GM12873 (cell line): Measurements from ENCODE around the gene DENND1C.

Experiments
- CTCF ChIP-seq: IDR thresholded peaks from 2 replicates; pipeline ENCODE4 v1.5.1; 2012; ENCODE audit warnings: low read depth, mild to moderate bottlenecking, moderate library complexity, low read length, control low read depth; ENCODE audit not compliant: insufficient read depth; ENCODE audit errors: missing control alignments

Gene DENND1C

DNA sequence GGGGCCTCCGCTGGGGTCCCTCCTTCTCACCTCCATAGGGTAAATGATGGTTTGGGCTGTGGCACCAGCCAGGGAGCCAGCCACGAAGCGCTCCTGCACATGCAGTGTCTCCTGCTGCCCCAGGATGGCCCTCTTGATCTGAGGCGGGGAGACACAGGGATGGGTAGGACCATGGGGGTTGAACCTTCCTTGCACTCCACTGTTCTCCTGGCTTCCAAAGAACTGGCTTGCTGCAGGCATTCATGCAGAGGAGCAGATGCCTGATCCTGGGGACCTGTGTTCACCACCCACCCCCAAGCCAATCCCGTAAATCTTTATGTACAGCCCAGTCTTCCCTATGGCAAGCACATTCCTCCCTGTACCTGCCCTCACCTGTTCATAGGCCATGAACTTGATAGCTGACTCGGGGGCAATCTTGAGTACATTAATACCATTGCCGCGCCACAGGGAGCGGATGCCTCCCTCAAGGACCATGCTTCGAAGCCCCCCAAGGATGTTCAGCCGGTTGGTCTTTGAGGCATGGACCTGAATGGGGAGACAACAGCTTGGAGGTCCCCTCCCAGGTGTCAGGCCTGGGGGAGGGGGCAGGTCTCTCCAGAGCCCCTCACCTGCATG, 27.5 kb downstream of the DENND1C start:
- no peak for TF ChIP-seq CTCF

GRCh38 chr19:6452899-6453298, 28.7 kb downstream of the DENND1C start:
- no peak for TF ChIP-seq CTCF

DNA sequence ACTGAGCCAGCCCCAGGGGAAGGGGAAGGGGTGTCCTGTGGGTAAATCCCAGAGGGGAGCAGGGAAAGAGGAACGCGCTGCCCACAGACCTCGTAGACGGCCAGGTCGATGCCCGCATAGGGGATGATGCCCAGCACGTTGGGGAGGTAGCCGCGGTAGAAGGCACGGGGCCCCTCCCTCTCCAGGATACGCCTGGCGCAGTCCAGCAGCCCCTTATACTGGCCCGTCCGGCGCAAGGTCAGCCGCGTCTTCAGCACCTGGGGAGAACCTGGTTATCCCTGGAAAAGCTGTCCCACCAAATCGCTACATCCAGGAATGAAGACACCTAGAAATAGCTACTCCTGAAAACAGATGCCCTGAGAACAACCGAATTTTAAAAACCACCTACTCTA, 29.4 kb downstream of the DENND1C start:
- TF ChIP-seq CTCF = no peak

GRCh38 chr19:6451583-6452222, 29.9 kb downstream of the DENND1C start:
- no peak for TF ChIP-seq CTCF

GRCh38 chr19:6450166-6450565, 31.4 kb downstream of the DENND1C start:
- no peak for TF ChIP-seq CTCF

DNA sequence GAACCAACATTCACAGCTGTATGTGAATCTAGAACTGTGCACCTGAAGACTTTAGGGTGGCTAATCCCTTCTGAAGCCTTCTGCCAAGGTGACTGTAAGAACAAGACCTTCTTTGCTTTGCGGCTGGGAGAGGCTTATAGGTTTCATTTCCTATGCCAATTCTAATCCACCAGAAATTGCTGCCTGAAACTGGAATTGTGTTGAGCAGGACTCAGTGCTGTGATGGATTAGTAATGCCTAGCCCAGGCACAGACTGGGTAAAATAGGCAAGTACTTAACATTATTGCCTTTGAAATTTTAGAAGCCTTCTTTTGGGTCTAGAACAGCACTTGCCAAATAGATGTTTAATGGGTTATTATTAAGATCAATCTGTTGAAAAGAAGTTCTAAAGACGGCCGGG, 33.5 kb downstream of the DENND1C start:
- no peak for TF ChIP-seq CTCF

DNA sequence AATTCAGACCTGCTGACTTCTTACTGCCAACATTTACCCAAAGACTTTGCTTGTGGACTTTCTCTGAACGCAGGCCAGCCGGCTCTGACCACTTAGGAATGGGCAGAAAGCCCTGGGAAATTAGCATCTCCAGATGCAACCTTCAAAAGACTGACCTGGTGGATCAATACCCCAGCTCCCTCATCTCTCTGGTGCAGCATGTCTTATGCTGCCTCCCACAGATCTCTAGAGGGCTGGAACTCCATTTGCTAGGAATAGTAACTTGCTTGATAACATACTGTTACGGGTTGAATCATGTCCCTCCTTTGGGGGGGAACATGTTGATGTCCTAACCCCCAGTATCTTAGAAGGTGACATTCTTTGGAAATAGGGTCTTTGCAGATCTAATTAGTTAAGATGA, 35.1 kb downstream of the DENND1C start:
- no peak for TF ChIP-seq CTCF
